Muscle layer of colon (tissue), 2 donors: ENCODE results near the gene IDUA.

Experiments used
- H3K27ac ChIP-seq: one replicate; pipeline ENCODE4 v1.7.0; 2013; ENCODE audit warnings: low read depth, mild to moderate bottlenecking, low read length, moderate library complexity
- H3K27me3 ChIP-seq, 2 donors: one replicate each; pipeline ENCODE4 v1.7.0; 2013; ENCODE audit warnings: low read length in 2 of 2, mild to moderate bottlenecking in 2 of 2; ENCODE audit not compliant: insufficient read depth in 2 of 2, control insufficient read depth in 1 of 2
- H3K36me3 ChIP-seq: one replicate; pipeline ENCODE4 v1.7.0; 2013; ENCODE audit warnings: mild to moderate bottlenecking, low read length; ENCODE audit not compliant: insufficient read depth
- H3K4me1 ChIP-seq: one replicate; pipeline ENCODE4 v1.7.0; 2013; ENCODE audit warnings: mild to moderate bottlenecking, low read length; ENCODE audit not compliant: insufficient read depth
- H3K4me3 ChIP-seq, 2 donors: one replicate each; pipeline ENCODE4 v1.7.0; 2013; ENCODE audit warnings: low read length in 2 of 2, low read depth in 1 of 2, mild to moderate bottlenecking in 1 of 2, moderate library complexity in 1 of 2
- H3K9ac ChIP-seq: one replicate; pipeline ENCODE4 v1.7.0; 2013; ENCODE audit warnings: low read length
- H3K9me3 ChIP-seq: one replicate; pipeline ENCODE4 v1.7.0; 2013; ENCODE audit warnings: mild to moderate bottlenecking, low read length
- donor health status: abdominal sarcoma.
- donor health status: Adenocarcinoma of cecum.

The IDUA gene

DNA sequence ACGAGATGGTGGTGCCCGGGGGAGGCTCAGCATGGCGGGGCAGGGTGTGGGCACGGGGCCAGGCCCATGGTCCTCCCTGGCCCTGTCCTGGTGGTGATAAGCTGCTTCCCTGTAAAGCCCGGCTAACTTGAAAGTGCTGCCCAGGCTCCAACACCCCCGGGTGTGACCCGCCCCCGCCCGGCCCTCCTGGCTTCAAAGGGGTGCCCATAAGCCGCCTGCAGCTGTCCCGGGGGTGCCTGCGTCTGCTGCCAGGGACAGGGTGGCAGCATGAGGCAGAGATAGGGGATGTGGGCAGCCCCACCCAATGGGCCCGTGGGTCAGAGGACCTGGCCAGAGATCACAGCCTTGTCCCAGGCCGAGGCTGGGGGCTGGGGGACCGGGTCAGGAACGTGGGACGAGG, 42.7 kb downstream of the IDUA start:
- Histone ChIP-seq H3K9me3 (no peaks in the 10 kb centered on the region), H3K36me3 (no peaks in the 10 kb centered on the region), H3K4me3 (no peak overlapping the region), H3K27me3 (peaks cover 0 to 45% of the 10 kb centered on the region in 2 donors), H3K9ac (no peak overlapping the region), H3K4me1 (no peaks in the 10 kb centered on the region), H3K27ac (no peak overlapping the region)

DNA sequence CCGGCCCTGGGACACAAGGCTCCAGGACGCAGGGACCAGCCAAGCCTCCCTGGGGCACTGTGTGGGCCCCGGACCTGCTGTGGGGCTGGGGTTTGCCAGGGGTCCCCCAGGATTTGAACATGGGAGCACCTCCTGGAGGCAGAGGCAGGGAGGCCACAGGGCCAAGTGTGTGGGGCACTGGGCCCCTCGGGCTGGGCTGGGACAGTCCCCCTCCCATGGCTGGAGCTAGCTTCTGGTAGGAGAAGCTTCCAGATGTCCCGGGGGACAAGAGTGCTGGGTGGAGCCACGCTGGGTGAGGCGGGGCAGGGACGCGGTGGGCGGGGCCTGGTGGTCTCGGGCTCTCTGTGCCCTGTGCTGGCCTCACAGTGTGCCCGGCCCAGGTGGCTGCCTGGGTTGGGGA, 43.2 kb downstream of the IDUA start:
- Histone ChIP-seq H3K4me3 (no peak overlapping the region), H3K4me1 (no peaks in the 10 kb centered on the region), H3K9me3 (no peaks in the 10 kb centered on the region), H3K27ac (no peak overlapping the region), H3K9ac (no peak overlapping the region), H3K27me3 (peaks cover 0 to 45% of the 10 kb centered on the region in 2 donors), H3K36me3 (no peaks in the 10 kb centered on the region)

DNA sequence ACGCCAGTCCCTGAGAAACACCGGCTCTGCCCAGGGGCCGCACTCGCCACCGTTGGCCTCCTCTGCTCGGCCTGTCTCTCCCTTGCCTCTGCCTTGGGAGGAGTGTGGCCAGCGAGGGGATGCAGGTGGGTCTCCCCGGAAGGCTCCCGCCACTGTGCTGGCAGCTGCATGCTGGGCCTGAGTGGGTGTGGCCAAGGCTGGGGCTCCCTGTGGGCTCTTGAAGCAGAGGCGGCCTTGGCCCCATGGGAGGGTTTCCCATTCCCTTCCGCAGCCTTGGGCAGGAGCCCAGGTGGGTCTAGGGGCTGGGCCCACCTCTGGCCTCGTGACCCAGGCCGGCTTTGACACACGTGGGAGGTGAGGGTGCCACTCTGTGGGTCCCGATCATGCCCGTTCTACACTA, 43.7 kb downstream of the IDUA start:
- Histone ChIP-seq H3K36me3 (no peaks in the 10 kb centered on the region), H3K27me3 (peaks cover 0 to 45% of the 10 kb centered on the region in 2 donors), H3K9ac (no peak overlapping the region), H3K4me1 (no peaks in the 10 kb centered on the region), H3K27ac (no peak overlapping the region), H3K9me3 (no peaks in the 10 kb centered on the region), H3K4me3 (no peak overlapping the region)

DNA sequence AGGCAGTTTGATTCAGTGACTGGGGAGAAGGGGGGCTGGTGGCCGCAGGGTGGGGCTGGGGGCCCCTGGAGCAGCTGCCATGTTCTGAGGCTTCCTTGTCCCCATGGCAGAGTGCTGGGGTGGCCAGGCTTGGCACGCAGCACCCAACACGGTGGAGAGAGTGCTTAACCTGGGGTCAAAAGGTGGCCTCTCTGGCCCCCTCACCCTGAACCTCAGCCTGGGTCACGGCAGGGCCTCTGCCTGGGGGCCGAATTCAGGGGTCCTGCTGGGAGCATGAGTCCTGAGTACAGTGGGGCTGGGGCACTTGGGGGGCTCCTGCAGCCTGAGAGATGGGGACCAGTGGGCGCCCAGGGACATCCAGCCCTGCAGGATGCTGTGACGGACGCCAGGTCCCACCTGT, 44.5 kb downstream of the IDUA start:
- Histone ChIP-seq H3K27ac (no peak overlapping the region), H3K36me3 (no peaks in the 10 kb centered on the region), H3K27me3 (peaks cover 0 to 45% of the 10 kb centered on the region in 2 donors), H3K9ac (no peak overlapping the region), H3K9me3 (no peaks in the 10 kb centered on the region), H3K4me3 (no peak overlapping the region), H3K4me1 (no peaks in the 10 kb centered on the region)

DNA sequence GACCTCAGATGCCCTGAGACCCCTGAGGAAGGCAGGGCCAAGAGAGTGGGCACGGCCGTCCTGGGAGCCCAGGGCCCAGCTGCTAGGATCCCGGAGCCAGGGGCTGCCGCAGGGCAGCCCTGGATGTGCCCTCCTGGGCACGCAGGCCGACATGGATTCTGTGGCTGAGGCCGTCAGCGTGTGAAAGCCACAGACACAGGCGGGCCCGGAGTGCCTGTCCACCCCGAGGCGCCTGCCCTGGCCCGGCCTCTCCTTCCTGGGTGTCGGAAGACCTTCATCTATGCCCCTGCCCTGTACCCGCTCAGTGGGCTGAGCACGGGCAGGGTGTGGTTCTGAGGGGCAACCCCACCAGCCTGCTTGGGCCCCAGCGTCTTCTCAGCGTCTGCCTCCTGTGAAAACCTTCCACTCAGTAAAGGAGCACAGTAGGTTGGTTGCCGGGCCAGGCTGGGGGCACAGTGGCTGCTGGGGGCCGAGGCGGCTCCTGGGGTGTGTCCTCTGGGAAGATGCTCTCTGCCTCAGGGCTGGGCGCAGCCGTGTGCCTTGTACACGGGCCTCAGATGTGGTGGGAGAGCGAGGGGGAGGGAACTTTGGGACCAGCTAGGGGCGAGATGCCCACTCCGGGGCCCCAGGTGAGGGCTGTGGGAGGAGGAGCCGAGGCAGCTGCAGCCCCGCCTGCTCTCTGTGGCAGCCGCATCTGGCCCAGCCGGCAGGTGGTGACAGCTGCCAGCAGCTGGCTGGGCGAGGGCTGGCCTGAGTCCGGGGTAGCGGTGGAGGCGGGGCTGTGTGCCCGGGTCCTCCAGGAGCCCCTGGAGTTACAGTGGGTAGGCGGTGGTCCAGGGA, 45.3 kb downstream of the IDUA start:
- Histone ChIP-seq H3K27me3 (peaks cover 0 to 45% of the 10 kb centered on the region in 2 donors), H3K27ac (no peak overlapping the region), H3K4me3 (no peak overlapping the region), H3K36me3 (no peaks in the 10 kb centered on the region), H3K9me3 (no peaks in the 10 kb centered on the region), H3K4me1 (no peaks in the 10 kb centered on the region), H3K9ac (no peak overlapping the region)

DNA sequence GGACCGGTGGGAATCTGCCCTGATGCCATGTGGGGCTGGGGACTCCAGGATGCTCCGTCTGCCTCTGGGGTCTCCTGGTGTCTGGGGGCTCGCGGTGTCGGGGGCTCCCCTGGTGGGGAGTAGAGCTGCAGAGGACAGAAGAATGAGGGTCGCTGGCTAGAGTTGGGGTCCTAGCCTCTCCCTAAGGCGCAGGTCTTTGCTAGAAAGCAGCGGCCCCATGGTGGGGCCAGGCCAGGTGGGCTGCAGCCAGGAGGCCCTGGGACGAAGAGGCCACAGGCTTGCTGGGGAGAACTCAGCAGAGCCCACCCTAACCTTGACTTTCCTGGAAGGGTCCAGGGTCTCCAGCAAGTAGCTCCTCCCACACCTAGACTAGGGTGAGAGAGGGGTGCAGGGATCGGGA, 46.0 kb downstream of the IDUA start:
- H3K4me1 ChIP-seq, result no peaks in the 10 kb centered on the region
- H3K27ac ChIP-seq, result no peak overlapping the region
- H3K9ac ChIP-seq, result no peak overlapping the region
- no peaks in the 10 kb centered on the region for H3K9me3 ChIP-seq
- H3K4me3 ChIP-seq, result no peak overlapping the region
- peaks cover 0 to 43% of the 10 kb centered on the region in 2 donors for H3K27me3 ChIP-seq
- no peaks in the 10 kb centered on the region for H3K36me3 ChIP-seq

DNA sequence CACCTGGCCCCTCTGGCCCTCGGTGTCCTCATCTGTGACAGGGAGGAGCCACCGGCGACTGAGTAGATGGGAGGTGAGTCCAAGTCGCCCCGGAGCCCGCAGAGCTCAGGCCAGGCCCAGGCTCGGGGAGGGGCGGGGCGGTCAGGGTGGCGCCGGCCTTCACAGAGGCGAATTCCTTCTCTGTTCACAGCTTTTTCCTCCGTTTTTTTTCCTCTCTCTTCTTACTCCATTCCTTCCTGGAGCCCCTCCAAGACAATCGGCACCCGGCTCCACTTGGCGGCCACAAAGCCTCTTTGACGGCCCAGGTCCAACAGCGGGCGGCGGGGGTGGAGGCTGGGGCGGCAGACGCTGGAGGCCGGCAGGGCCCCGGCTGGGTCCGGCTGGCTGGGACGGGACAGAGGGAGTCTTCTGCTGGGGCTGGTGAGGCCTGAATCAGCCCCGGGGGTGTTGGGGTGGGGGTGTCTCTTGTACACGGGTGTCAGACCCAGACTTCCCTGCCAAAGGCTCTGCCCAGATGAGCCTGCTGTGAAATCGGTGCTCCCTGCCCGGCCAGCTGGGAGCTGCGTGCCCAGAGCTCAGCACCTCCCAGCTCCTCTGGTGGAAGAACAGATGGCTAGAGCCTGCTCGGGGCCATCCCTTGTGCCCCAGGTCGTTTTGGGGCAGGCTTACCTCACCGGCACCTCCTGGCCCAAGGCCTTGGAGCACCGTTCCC, 47.2 kb downstream of the IDUA start:
- peak overlapping the region in 1 of 2 donors; percentile 4 for H3K4me3 ChIP-seq
- H3K9ac ChIP-seq, result no peak overlapping the region
- no peak overlapping the region for H3K27ac ChIP-seq
- H3K9me3 ChIP-seq, result no peaks in the 10 kb centered on the region
- peaks cover 0 to 39% of the 10 kb centered on the region in 2 donors for H3K27me3 ChIP-seq
- H3K36me3 ChIP-seq, result no peaks in the 10 kb centered on the region
- no peaks in the 10 kb centered on the region for H3K4me1 ChIP-seq

DNA sequence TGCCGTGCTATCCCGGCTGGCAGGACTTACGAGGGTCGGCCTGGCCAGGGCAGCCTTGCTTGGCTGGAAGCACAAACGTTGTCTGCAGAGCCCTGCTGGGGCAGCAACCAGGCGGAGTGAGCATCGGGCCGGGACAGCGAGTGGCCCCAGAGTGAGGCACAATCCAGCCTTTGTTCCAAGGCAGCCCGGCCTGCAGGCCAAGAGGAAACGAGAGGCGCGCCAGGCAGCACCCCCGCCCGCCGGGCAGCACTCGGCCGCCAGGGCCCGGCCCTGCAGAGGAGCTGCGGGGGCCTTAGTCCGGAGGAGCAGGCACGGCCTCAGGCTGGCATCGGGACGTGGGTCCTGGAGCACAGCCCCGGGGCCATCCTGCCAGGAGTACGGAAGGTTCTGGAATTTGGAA, 48.7 kb downstream of the IDUA start:
- Histone ChIP-seq H3K27me3 (peaks cover 0 to 40% of the 10 kb centered on the region in 2 donors), H3K27ac (no peak overlapping the region), H3K9ac (no peak overlapping the region), H3K4me3 (no peak overlapping the region), H3K9me3 (no peaks in the 10 kb centered on the region), H3K36me3 (no peaks in the 10 kb centered on the region), H3K4me1 (peaks cover 2% of the 10 kb centered on the region)

DNA sequence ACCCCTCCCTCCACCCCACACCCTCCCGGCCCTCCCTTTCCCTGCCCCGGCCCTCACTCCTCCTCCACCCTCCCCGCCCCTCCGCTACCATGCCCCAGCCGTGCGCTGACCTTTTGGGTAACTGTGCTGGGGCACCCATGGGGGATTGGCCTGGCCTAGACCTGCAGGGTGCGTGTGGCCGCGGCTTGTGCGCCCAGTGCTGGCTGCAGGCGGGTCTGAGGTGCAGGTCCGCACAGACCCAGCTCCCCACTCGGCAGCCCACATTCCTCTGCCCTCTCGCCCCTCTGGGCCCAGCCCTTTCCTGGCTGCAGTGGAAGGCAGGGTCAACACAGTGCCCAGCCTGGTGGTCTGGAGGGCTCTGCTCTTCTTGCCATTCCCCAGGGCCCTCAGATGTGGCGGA, 49.3 kb downstream of the IDUA start:
- Histone ChIP-seq H3K36me3 (no peaks in the 10 kb centered on the region), H3K4me3 (no peak overlapping the region), H3K4me1 (peaks cover 7% of the 10 kb centered on the region), H3K9me3 (no peaks in the 10 kb centered on the region), H3K27me3 (peaks cover 0 to 40% of the 10 kb centered on the region in 2 donors), H3K9ac (no peak overlapping the region), H3K27ac (no peak overlapping the region)

DNA sequence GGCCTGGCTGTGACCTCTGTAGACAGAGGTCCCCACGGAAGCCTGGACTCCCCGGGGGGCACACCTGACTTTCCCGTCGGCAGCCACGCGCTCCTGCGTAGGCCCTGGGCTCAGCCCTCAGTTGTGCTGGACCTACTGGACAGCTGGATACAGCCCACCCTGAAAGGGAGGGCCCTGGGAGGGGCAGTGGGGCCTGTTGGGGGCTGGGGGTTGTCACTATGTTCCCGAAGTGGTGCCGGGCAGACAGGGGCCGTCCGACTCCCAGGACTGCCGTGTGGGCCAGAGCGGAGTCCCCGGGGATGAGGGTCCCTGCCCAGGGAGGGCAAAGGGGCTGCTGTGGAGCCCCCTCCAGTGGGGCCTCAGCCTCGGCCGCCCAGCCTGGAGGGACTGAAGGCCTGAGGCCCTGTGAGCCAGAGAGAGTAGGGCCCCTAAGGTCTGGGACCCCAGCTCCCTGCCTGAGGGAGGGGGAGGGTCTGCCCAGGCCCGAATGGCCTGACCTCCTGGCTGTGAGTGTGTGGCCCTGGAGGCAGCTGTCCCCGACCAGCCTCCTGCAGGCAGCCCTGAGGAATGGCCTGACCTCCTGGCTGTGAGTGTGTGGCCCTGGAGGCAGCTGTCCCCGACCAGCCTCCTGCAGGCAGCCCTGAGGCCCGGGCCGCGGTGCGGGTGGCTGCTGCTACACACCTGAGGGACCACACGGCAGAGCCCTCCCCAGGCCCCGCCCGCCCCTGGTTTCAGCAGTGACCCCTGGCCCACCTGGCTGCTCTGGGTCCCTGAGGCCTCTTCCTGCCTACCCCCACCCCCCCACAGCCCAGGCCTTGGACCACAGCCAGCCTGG, 50.3 kb downstream of the IDUA start:
- H3K9ac ChIP-seq, result no peak overlapping the region
- no peak overlapping the region for H3K27ac ChIP-seq
- peaks cover 0 to 46% of the 10 kb centered on the region in 2 donors for H3K27me3 ChIP-seq
- H3K9me3 ChIP-seq, result no peaks in the 10 kb centered on the region
- peaks cover 7% of the 10 kb centered on the region for H3K4me1 ChIP-seq
- no peak overlapping the region for H3K4me3 ChIP-seq
- H3K36me3 ChIP-seq, result no peaks in the 10 kb centered on the region

DNA sequence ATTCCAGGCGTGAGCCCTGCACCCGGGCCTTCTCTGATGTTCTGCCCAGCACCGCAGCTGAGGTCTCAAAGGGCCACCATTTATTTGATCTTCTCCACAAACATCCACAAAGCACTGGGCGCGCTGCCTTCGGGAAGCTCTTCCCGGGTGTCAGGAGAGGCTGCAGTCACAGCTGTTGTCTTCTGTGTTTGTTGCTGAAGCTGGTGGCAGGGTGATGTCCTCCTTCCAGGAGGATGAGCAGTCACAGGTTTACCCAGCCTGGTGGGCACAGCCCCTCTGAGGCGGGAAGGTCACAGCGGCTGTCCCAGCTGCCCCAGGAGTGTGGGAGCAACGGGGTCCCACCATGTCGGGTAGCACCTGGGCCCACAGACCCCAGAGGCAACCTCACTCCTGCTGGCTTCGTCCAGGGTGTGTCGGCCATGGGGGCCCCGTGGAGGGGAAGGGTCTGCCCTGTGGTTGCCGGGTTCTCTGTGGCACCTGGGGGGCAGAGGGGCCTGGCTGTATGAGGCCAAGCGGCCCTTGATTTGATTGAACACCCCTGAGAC, 52.2 kb downstream of the IDUA start:
- Histone ChIP-seq H3K9ac (no peak overlapping the region), H3K4me1 (peaks cover 13% of the 10 kb centered on the region), H3K4me3 (no peak overlapping the region), H3K9me3 (no peaks in the 10 kb centered on the region), H3K27ac (no peak overlapping the region), H3K27me3 (peaks cover 5 to 47% of the 10 kb centered on the region in 2 donors), H3K36me3 (no peaks in the 10 kb centered on the region)
